ENCODE data around the gene HTT. TPM values are rescaled to one million over a fixed set of nuclear protein-coding genes. Genes with fewer than 3 reads are reported as not detected.

Gene HTT
- total and polyA plus RNA-seq, 2 experiments from 2014 or later: 11.4 to 38.6 TPM

- Histone ChIP-seq H3K27me3 (no peaks in the 10 kb centered on the region), H3K27ac (no peak overlapping the region), H3K36me3 (peaks cover 6% of the 10 kb centered on the region), H3K9me3 (ENCODE audit: low read depth) (no peaks in the 10 kb centered on the region), H3K4me3 (no peak overlapping the region), H3K4me1 (ENCODE audit: low read depth) (peaks cover 27% of the 10 kb centered on the region)
- no peak for TF ChIP-seq CTCF (IDR thresholded peaks at IDR 0.05; ENCODE audit: low read depth, low read length)
- no peak for DNase-seq (ENCODE audit: low read depth in 1 of 2, low spot score in 1 of 2)
Measured at GRCh38 chr4:3240936-3241522, 166.5 kb downstream of the HTT start.

DNA sequence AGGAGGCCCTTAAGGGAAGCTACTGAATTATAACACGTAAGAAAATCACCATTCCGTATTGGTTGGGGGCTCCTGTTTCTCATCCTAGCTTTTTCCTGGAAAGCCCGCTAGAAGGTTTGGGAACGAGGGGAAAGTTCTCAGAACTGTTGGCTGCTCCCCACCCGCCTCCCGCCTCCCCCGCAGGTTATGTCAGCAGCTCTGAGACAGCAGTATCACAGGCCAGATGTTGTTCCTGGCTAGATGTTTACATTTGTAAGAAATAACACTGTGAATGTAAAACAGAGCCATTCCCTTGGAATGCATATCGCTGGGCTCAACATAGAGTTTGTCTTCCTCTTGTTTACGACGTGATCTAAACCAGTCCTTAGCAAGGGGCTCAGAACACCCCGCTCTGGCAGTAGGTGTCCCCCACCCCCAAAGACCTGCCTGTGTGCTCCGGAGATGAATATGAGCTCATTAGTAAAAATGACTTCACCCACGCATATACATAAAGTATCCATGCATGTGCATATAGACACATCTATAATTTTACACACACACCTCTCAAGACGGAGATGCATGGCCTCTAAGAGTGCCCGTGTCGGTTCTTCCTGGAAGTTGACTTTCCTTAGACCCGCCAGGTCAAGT is 167.5 kb downstream of the HTT start:
- TF ChIP-seq CTCF (IDR thresholded peaks at IDR 0.05; ENCODE audit: low read depth, low read length): no peak
- peak in 1 of 2 donors; percentile 85 for DNase-seq (ENCODE audit: low read depth in 1 of 2, low spot score in 1 of 2)
- Histone ChIP-seq H3K4me3 (no peak overlapping the region), H3K27ac (no peak overlapping the region), H3K27me3 (no peaks in the 10 kb centered on the region), H3K9me3 (ENCODE audit: low read depth) (no peaks in the 10 kb centered on the region), H3K4me1 (ENCODE audit: low read depth) (peaks cover 27% of the 10 kb centered on the region), H3K36me3 (peaks cover 3% of the 10 kb centered on the region)

- DNase-seq (ENCODE audit: low read depth in 1 of 2, low spot score in 1 of 2): no peak
- Histone ChIP-seq H3K27ac (no peak overlapping the region), H3K4me1 (ENCODE audit: low read depth) (peaks cover 18% of the 10 kb centered on the region), H3K9me3 (ENCODE audit: low read depth) (no peaks in the 10 kb centered on the region), H3K27me3 (no peaks in the 10 kb centered on the region), H3K36me3 (peaks cover 3% of the 10 kb centered on the region), H3K4me3 (no peak overlapping the region)
- TF ChIP-seq CTCF (IDR thresholded peaks at IDR 0.05; ENCODE audit: low read depth, low read length): no peak
Measured at GRCh38 chr4:3243136-3243780, 168.8 kb downstream of the HTT start.

- H3K4me1 ChIP-seq (ENCODE audit: low read depth): peaks cover 10% of the 10 kb centered on the region
- TF ChIP-seq CTCF (IDR thresholded peaks at IDR 0.05; ENCODE audit: low read depth, low read length): no peak
Measured at GRCh38 chr4:3244002-3244401, 169.5 kb downstream of the HTT start.

DNA sequence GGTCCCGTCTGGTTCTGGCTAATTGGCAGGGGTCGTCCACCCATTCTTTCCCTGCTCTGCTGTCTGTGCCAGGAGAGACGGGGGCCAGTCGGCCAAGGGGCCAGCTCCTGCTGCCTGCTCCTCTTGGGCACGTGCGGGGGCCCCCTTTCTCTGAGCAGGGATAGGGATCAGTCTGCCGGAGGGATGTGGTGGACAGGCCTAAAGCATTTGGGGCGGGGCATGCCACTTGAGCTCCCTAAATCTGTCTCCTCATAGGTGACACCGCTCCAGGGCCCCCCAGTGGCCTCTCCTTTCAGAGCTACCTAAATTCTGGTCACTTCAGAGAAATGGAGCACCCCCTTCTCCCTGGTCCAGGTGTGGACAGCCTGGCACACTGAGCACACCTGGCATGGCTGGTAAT is 170.3 kb downstream of the HTT start:
- DNase-seq (ENCODE audit: low read depth in 1 of 2, low spot score in 1 of 2): no peak

More at GRCh38 chr4:3244002-3244401, 169.5 kb downstream of the HTT start:
- no peaks in the 10 kb centered on the region for H3K27me3 ChIP-seq
- DNase-seq (ENCODE audit: low read depth in 1 of 2, low spot score in 1 of 2): no peak
- no peak overlapping the region for H3K4me3 ChIP-seq
- H3K27ac ChIP-seq: no peak overlapping the region
- peaks cover 3% of the 10 kb centered on the region for H3K36me3 ChIP-seq
- H3K9me3 ChIP-seq (ENCODE audit: low read depth): no peaks in the 10 kb centered on the region

More for the DNA sequence above, 170.3 kb downstream of the HTT start:
- H3K27me3 ChIP-seq: no peaks in the 10 kb centered on the region
- peaks cover 3% of the 10 kb centered on the region for H3K4me1 ChIP-seq (ENCODE audit: low read depth)
- H3K4me3 ChIP-seq: no peak overlapping the region
- H3K36me3 ChIP-seq: peaks cover 3% of the 10 kb centered on the region
- H3K9me3 ChIP-seq (ENCODE audit: low read depth): no peaks in the 10 kb centered on the region
- no peak overlapping the region for H3K27ac ChIP-seq
- TF ChIP-seq CTCF (IDR thresholded peaks at IDR 0.05; ENCODE audit: low read depth, low read length): no peak
